ENCODE data around the gene ECD.

GRCh38 chr10:73113551-73113950 lies 54.3 kb downstream of the ECD start:
- no peak for TF ChIP-seq CTCF (IDR thresholded peaks at IDR 0.05)
- TF ChIP-seq, protein P1, sequence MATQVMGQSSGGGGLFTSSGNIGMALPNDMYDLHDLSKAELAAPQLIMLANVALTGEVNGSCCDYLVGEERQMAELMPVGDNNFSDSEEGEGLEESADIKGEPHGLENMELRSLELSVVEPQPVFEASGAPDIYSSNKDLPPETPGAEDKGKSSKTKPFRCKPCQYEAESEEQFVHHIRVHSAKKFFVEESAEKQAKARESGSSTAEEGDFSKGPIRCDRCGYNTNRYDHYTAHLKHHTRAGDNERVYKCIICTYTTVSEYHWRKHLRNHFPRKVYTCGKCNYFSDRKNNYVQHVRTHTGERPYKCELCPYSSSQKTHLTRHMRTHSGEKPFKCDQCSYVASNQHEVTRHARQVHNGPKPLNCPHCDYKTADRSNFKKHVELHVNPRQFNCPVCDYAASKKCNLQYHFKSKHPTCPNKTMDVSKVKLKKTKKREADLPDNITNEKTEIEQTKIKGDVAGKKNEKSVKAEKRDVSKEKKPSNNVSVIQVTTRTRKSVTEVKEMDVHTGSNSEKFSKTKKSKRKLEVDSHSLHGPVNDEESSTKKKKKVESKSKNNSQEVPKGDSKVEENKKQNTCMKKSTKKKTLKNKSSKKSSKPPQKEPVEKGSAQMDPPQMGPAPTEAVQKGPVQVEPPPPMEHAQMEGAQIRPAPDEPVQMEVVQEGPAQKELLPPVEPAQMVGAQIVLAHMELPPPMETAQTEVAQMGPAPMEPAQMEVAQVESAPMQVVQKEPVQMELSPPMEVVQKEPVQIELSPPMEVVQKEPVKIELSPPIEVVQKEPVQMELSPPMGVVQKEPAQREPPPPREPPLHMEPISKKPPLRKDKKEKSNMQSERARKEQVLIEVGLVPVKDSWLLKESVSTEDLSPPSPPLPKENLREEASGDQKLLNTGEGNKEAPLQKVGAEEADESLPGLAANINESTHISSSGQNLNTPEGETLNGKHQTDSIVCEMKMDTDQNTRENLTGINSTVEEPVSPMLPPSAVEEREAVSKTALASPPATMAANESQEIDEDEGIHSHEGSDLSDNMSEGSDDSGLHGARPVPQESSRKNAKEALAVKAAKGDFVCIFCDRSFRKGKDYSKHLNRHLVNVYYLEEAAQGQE (IDR thresholded peaks at IDR 0.05; ENCODE audit: low read depth, low read length) = no peak
- TF ChIP-seq NRF1 (IDR thresholded peaks at IDR 0.05; ENCODE audit: low read depth, low read length) = no peak
- no peak for TF ChIP-seq EZH2phosphoT487 (IDR thresholded peaks at IDR 0.05; ENCODE audit: borderline replicate concordance, low read depth)
- TF ChIP-seq POLR2AphosphoS5 (IDR thresholded peaks at IDR 0.05; ENCODE audit: low read depth, low read length) = no peak
- no peak for TF ChIP-seq EP300 (IDR thresholded peaks at IDR 0.05; ENCODE audit: borderline replicate concordance in 1 of 2, low read depth in 1 of 2, low read length in 1 of 2)
- TF ChIP-seq RFX5 (IDR thresholded peaks at IDR 0.05; ENCODE audit: low read length) = no peak
- no peak for TF ChIP-seq TCF12 (IDR thresholded peaks at IDR 0.05)
- TF ChIP-seq TEAD4 (IDR thresholded peaks at IDR 0.05; ENCODE audit: borderline replicate concordance, insufficient read depth) = no peak
- no peak for TF ChIP-seq MEF2A (IDR thresholded peaks at IDR 0.05; ENCODE audit: borderline replicate concordance, low read depth)
